SK-N-SH (cell line): ENCODE results near the gene VKORC1L1.

Experiments used
- EP300 ChIP-seq, 2 experiments: IDR thresholded peaks; 2 replicates each; pipeline versions ENCODE4 v1.4.0 to v1.6.1; 2012; ENCODE audit warnings: borderline replicate concordance in 1 of 2, low read depth in 1 of 2, low read length in 1 of 2
- EZH2phosphoT487 ChIP-seq: fragments of 200-600 bp; sonication (generic); IDR thresholded peaks from 2 replicates; pipeline ENCODE4 v1.6.1; 2017; ENCODE audit warnings: low read depth, mixed run types, mild to moderate bottlenecking, antibody characterized with exemption, moderate library complexity, borderline replicate concordance
- POLR2AphosphoS5 ChIP-seq: IDR thresholded peaks from 2 replicates; pipeline ENCODE4 v1.6.1; 2012; ENCODE audit warnings: low read depth, low read length
- SMC3 ChIP-seq: IDR thresholded peaks from 2 replicates; pipeline ENCODE4 v1.6.1; 2012; ENCODE audit warnings: low read depth, low read length, improper control_type of control experiment
- TAF1 ChIP-seq: IDR thresholded peaks from 2 replicates; pipeline ENCODE4 v1.6.1; 2012; ENCODE audit warnings: low read depth, mild to moderate bottlenecking, low read length, moderate library complexity, borderline replicate concordance
- YY1 ChIP-seq: IDR thresholded peaks from 2 replicates; pipeline ENCODE4 v1.4.0; 2012; ENCODE audit warnings: low read depth, mild to moderate bottlenecking
- TF ChIP-seq, protein P1 (sequence below): fragments of 200-600 bp; sonication (generic); IDR thresholded peaks from 2 replicates; pipeline ENCODE4 v1.6.1; 2017; ENCODE audit warnings: antibody characterized with exemption, mild to moderate bottlenecking, moderate library complexity
- TF ChIP-seq, protein P2 (sequence below): IDR thresholded peaks from 2 replicates; pipeline ENCODE4 v1.4.0; 2012; ENCODE audit warnings: low read depth

DNA sequence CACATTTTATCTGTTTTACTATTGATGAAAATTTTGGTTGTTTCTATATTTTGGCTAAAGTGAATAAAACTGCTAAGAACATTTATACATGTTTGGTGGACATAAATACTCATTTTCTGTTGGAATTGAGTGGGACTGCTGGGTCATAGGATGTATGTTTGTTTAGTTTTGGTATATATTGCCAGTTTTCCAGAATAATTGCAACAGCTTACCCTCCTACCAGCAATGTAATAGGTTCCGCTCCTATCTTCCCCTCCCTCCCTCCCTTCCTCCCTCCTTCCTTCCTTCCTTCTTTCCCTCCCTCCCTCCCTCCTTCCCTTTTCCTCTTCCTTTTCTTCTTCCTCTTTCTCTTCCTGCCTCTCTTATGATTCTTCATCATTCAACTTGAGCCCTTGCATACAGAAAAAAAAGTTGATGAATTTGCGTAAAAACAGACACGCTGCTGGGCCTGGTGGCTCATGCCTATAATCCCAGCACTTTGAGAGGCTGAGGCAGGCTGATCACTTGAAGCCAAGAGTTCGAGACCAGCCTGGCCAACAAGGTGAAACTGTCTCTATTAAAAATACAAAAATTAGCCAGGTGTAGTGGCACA, 23.5 kb downstream of the VKORC1L1 start:
- TF ChIP-seq TAF1 (no peak), EP300 (IDR thresholded peaks at IDR 0.05; ENCODE audit: borderline replicate concordance in 1 of 2, low read depth in 1 of 2, low read length in 1 of 2) (no peak), YY1 (no peak), POLR2AphosphoS5 (no peak), EZH2phosphoT487 (no peak), SMC3 (no peak)
- TF ChIP-seq, protein P1, sequence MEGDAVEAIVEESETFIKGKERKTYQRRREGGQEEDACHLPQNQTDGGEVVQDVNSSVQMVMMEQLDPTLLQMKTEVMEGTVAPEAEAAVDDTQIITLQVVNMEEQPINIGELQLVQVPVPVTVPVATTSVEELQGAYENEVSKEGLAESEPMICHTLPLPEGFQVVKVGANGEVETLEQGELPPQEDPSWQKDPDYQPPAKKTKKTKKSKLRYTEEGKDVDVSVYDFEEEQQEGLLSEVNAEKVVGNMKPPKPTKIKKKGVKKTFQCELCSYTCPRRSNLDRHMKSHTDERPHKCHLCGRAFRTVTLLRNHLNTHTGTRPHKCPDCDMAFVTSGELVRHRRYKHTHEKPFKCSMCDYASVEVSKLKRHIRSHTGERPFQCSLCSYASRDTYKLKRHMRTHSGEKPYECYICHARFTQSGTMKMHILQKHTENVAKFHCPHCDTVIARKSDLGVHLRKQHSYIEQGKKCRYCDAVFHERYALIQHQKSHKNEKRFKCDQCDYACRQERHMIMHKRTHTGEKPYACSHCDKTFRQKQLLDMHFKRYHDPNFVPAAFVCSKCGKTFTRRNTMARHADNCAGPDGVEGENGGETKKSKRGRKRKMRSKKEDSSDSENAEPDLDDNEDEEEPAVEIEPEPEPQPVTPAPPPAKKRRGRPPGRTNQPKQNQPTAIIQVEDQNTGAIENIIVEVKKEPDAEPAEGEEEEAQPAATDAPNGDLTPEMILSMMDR, result no peak
- TF ChIP-seq, protein P2, sequence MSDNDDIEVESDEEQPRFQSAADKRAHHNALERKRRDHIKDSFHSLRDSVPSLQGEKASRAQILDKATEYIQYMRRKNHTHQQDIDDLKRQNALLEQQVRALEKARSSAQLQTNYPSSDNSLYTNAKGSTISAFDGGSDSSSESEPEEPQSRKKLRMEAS, result no peak
